Parathyroid adenoma (tissue), 2 donors: ENCODE measurements around the gene RBM25.
"Not testable (repeated sequence)": the region's sequence is repeated elsewhere in the genome, so short reads cannot be mapped to it uniquely, and the experiment has no call there.

ENCODE experiments used
- H2AFZ ChIP-seq: fragments of 300-600 bp; sonication (generic); one replicate; pipeline ENCODE4 v1.7.0; 2017; ENCODE audit warnings: antibody characterized with exemption, mild to moderate bottlenecking
- H3K27ac ChIP-seq: fragments of 300-600 bp; sonication (generic); one replicate; pipeline ENCODE4 v1.7.0; 2017
- H3K27me3 ChIP-seq: fragments of 300-600 bp; sonication (generic); one replicate; pipeline ENCODE4 v1.7.0; 2017; ENCODE audit warnings: low read length; ENCODE audit not compliant: control insufficient read depth, insufficient read depth
- H3K36me3 ChIP-seq: fragments of 300-600 bp; sonication (generic); one replicate; pipeline ENCODE4 v1.7.0; 2017; ENCODE audit warnings: low read length; ENCODE audit not compliant: control insufficient read depth, insufficient read depth
- H3K4me1 ChIP-seq: fragments of 300-600 bp; sonication (generic); one replicate; pipeline ENCODE4 v1.7.0; 2017; ENCODE audit warnings: control low read depth
- H3K4me2 ChIP-seq: fragments of 300-600 bp; sonication (generic); one replicate; pipeline ENCODE4 v1.7.0; 2017; ENCODE audit warnings: low read length
- H3K4me3 ChIP-seq: fragments of 300-600 bp; sonication (generic); one replicate; pipeline ENCODE4 v1.7.0; 2017; ENCODE audit warnings: low read depth, low read length
- H3K79me2 ChIP-seq: fragments of 300-600 bp; sonication (generic); one replicate; pipeline ENCODE4 v1.7.0; 2017; ENCODE audit warnings: control low read depth
- H3K9ac ChIP-seq: fragments of 300-600 bp; sonication (generic); one replicate; pipeline ENCODE4 v1.7.0; 2017; ENCODE audit warnings: mild to moderate bottlenecking
- H3K9me3 ChIP-seq: fragments of 300-600 bp; sonication (generic); one replicate; pipeline ENCODE4 v1.7.0; 2017; ENCODE audit warnings: low read length; ENCODE audit not compliant: control insufficient read depth
- TF ChIP-seq, protein P1 (sequence below): fragments of 300-600 bp; sonication (generic); IDR thresholded peaks from one replicate; pipeline ENCODE4 v1.7.0; 2017; ENCODE audit warnings: antibody characterized with exemption, mild to moderate bottlenecking
- donor health status: primary hyperparathyroidism.

Gene RBM25

DNA sequence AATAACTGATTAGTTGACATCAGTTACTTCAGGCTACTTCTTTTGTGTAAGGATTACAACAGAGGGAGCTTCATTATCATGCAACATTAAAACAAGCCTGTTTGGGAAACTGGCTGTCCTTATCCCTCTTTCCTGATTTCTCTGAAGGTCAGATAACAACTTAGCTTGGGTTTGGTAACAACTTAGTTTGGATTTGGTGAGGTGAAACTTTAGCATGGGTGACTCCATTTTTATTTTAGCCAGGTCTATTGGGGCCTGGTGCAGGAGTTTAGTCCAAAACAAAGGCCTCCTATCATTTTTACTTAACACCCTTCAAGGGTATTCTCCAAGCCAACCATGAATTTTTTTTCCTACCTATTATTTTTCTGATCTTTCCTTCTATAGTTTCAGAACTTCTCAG lies 30.4 kb upstream of the RBM25 start:
- no peaks in the 10 kb centered on the region for H3K4me1 ChIP-seq
- TF ChIP-seq, protein P1, sequence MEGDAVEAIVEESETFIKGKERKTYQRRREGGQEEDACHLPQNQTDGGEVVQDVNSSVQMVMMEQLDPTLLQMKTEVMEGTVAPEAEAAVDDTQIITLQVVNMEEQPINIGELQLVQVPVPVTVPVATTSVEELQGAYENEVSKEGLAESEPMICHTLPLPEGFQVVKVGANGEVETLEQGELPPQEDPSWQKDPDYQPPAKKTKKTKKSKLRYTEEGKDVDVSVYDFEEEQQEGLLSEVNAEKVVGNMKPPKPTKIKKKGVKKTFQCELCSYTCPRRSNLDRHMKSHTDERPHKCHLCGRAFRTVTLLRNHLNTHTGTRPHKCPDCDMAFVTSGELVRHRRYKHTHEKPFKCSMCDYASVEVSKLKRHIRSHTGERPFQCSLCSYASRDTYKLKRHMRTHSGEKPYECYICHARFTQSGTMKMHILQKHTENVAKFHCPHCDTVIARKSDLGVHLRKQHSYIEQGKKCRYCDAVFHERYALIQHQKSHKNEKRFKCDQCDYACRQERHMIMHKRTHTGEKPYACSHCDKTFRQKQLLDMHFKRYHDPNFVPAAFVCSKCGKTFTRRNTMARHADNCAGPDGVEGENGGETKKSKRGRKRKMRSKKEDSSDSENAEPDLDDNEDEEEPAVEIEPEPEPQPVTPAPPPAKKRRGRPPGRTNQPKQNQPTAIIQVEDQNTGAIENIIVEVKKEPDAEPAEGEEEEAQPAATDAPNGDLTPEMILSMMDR, result no peak
- no peaks in the 10 kb centered on the region for H3K36me3 ChIP-seq
- H3K27ac ChIP-seq, result no peak overlapping the region
- H2AFZ ChIP-seq, result peak overlapping the region; percentile 40
- H3K79me2 ChIP-seq, result peaks cover 15% of the 10 kb centered on the region
- H3K4me3 ChIP-seq, result no peak overlapping the region
- no peaks in the 10 kb centered on the region for H3K9me3 ChIP-seq
- no peak overlapping the region for H3K4me2 ChIP-seq
- H3K9ac ChIP-seq, result no peak overlapping the region
- H3K27me3 ChIP-seq, result no peaks in the 10 kb centered on the region

DNA sequence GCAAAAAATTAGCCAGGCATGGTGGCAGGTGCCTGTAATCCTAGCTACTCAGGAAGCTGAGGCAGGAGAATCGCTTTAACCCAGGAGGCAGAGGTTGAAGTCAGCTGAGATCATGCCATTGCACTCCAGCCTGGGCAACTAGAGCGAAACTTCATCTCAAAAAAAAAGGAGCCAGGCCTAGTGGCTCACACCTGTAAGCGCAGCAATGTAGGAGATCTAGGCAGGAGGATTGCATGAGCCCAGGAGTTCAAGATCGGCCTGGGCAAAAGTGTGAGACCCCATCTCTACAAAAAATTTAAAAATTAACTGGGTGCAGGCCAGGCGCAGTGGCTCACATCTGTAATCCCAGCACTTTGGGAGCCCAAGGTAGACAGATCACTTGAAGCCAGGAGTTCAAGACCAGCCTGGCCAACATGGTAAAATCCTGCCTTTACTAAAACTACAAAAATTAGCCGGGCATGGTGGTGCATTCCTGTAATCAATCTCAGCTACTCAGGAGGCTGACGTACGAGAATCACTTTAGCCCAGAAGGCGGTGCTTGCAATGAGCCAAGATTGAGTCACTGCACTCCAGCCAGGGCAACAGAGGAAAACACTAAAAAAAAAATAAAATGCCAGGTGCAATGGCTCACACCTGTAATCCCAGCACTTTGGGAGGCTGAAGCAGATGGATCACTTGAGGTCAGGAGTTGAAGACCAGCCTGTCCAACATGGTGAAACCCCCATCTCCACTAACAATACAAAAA lies 21.5 kb upstream of the RBM25 start:
- not testable (repeated sequence) for H3K4me2 ChIP-seq, H3K27me3 ChIP-seq, H3K79me2 ChIP-seq, H3K4me1 ChIP-seq, H3K4me3 ChIP-seq, H2AFZ ChIP-seq, H3K9me3 ChIP-seq, H3K9ac ChIP-seq, H3K27ac ChIP-seq, H3K36me3 ChIP-seq

DNA sequence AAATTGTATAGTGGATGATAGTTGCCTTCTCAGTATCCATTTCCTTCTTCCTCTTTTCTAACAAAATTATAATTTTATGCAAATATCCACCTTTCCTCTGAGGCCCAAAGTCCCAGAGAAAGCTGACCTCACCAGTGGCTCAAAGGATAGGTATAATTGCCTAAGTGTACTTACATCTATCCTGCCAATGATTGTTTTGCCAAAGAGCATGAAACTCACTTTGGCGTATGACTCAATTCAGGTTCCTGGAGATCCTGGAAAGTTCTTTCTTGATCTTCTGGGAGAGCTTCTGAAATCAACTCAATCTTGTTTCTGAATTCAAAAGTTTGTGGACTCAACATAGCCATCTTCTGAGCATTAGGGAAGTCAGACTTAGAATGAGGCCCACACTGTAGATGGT lies 10.5 kb upstream of the RBM25 start:
- Histone ChIP-seq H3K27me3 (no peaks in the 10 kb centered on the region), H3K4me3 (no peak overlapping the region), H3K79me2 (no peaks in the 10 kb centered on the region), H3K4me1 (no peaks in the 10 kb centered on the region), H3K9ac (no peak overlapping the region), H3K27ac (no peak overlapping the region), H2AFZ (no peak overlapping the region), H3K4me2 (no peak overlapping the region), H3K9me3 (no peaks in the 10 kb centered on the region), H3K36me3 (no peaks in the 10 kb centered on the region)
- TF ChIP-seq, protein P1, result no peak

DNA sequence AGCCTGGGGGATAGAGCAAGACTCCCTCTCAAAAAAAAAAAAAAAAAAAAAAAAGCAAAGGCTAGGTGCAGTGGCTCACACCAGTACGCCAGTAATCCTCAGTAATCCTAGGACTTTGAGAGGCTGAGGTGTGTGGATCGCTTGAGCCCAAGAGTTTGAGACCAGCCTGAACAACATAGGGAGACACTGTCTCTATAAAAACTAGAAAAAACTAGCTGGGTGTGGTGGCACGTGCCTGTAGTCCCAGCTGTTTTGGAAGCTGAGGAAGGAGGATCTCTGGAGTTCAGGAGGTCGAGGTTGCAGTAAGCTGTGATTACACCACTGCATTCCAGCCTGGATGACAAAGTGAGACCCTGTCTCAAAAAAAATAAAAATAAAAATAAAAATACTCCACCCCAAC lies 8.9 kb upstream of the RBM25 start:
- TF ChIP-seq, protein P1, result no peak
- H3K4me2 ChIP-seq, result no peak overlapping the region
- no peaks in the 10 kb centered on the region for H3K27me3 ChIP-seq
- H3K27ac ChIP-seq, result no peak overlapping the region
- H3K9me3 ChIP-seq, result no peaks in the 10 kb centered on the region
- no peak overlapping the region for H2AFZ ChIP-seq
- H3K9ac ChIP-seq, result no peak overlapping the region
- H3K79me2 ChIP-seq, result no peaks in the 10 kb centered on the region
- H3K4me1 ChIP-seq, result no peaks in the 10 kb centered on the region
- H3K36me3 ChIP-seq, result no peaks in the 10 kb centered on the region
- no peak overlapping the region for H3K4me3 ChIP-seq

DNA sequence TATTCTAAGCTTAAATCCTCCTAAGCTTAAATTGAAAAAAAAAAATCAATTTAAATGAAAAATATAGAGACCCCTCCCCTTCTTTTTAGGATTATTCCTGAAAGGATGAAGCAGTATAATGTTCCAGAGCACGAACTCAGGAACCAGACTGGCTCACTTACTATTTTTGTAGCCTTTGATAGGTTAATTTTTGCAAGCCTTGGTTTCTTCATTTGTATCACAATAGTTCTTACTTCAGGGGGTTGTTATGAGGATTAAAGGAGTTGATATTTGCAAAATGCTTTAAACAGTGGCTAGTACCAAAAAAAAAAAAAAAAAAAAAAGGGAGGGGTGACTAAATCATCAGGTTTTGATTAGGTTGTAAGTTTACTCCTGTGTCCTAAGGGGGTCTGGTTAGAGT lies 3.1 kb upstream of the RBM25 start:
- Histone ChIP-seq H3K4me3 (no peak overlapping the region), H3K79me2 (peaks cover 5% of the 10 kb centered on the region), H3K9ac (no peak overlapping the region), H3K4me1 (peaks cover 4% of the 10 kb centered on the region), H3K27me3 (no peaks in the 10 kb centered on the region), H3K9me3 (no peaks in the 10 kb centered on the region), H3K4me2 (no peak overlapping the region), H2AFZ (no peak overlapping the region), H3K27ac (no peak overlapping the region), H3K36me3 (no peaks in the 10 kb centered on the region)
- TF ChIP-seq, protein P1, result no peak
